Panc1 (cell line): ENCODE data around the gene SLC25A34.

Experiments
- POLR2AphosphoS5 ChIP-seq: IDR thresholded peaks from 2 replicates; pipeline ENCODE4 v1.6.1; 2012; ENCODE audit warnings: mild to moderate bottlenecking, low read depth, low read length, moderate library complexity
- TF ChIP-seq, protein P1 (sequence below): fragments of 450-650 bp; IDR thresholded peaks from 2 replicates; pipeline ENCODE4 v1.5.1; 2017; ENCODE audit warnings: mild to moderate bottlenecking

GRCh38 chr1:15756143-15757015, 20.3 kb downstream of the SLC25A34 start:
- TF ChIP-seq, protein P1, sequence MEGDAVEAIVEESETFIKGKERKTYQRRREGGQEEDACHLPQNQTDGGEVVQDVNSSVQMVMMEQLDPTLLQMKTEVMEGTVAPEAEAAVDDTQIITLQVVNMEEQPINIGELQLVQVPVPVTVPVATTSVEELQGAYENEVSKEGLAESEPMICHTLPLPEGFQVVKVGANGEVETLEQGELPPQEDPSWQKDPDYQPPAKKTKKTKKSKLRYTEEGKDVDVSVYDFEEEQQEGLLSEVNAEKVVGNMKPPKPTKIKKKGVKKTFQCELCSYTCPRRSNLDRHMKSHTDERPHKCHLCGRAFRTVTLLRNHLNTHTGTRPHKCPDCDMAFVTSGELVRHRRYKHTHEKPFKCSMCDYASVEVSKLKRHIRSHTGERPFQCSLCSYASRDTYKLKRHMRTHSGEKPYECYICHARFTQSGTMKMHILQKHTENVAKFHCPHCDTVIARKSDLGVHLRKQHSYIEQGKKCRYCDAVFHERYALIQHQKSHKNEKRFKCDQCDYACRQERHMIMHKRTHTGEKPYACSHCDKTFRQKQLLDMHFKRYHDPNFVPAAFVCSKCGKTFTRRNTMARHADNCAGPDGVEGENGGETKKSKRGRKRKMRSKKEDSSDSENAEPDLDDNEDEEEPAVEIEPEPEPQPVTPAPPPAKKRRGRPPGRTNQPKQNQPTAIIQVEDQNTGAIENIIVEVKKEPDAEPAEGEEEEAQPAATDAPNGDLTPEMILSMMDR, result no peak
- TF ChIP-seq POLR2AphosphoS5, result no peak
